HepG2 (cell line): ENCODE measurements around the gene LYPD1. TPM values are rescaled to one million over a fixed set of nuclear protein-coding genes. Genes with fewer than 3 reads are reported as not detected.

Experiments
- ATAC-seq: fragments of 200-7000 bp; cut with Tn5 transposase; 3 replicates; pipeline ENCODE4 v1.9.1; 2020; ENCODE audit warnings: mild to moderate bottlenecking, moderate library complexity
- BruUV-seq: library from RNA; stranded (reverse); fragments of 400-500 nt; replicated peaks from 2 replicates; lab custom pipeline; 2021; lab: Mats Ljungman, UMichigan
- CTCF ChIA-PET: fragments of 300-600 bp; formaldehyde crosslinking; extraction: SDS; loops from one replicate; lab custom pipeline; 2021; ENCODE audit warnings: low total read pairs, inconsistent platforms, low intra/inter-chr PET ratio; lab: Yijun Ruan, JAX
- POLR2A ChIA-PET: fragments of 350-600 bp; sonication (Branson Sonifier 250); formaldehyde crosslinking; loops from one replicate; lab custom pipeline; 2020; ENCODE audit warnings: antibody characterized with exemption, inconsistent platforms; lab: Yijun Ruan, JAX
- DNase-seq: peaks from one replicate; pipeline ENCODE4 v3.0.0-alpha.2; 2015; ENCODE audit warnings: low spot score
- FAIRE-seq: peaks from 3 replicates; lab custom pipeline; 2011; peaks lifted over from hg19 to GRCh38; lab: Jason Lieb, UNC
- H2AFZ ChIP-seq: one replicate; pipeline ENCODE4 v1.6.1; 2011; ENCODE audit warnings: low read length, inconsistent platforms
- H3K27ac ChIP-seq: fragments of 300-600 bp; 3 replicates; pipeline ENCODE4 v1.8.0; 2011; ENCODE audit warnings: mixed run types, mild to moderate bottlenecking, mixed read lengths, low read length, inconsistent platforms; ENCODE audit not compliant: insufficient read depth; ENCODE audit errors: extremely low read length
- H3K27me3 ChIP-seq, 2 experiments: fragments of 200-600 bp in 1 of 2; 2 replicates in 1 of 2; 3 replicates in 1 of 2; pipeline versions ENCODE4 v1.6.0 to v1.8.0; 2011; ENCODE audit warnings: low read length in 2 of 2, mild to moderate bottlenecking in 2 of 2, moderate library complexity in 2 of 2, inconsistent platforms in 1 of 2; ENCODE audit not compliant: insufficient read depth in 2 of 2, control insufficient read depth in 1 of 2
- H3K36me3 ChIP-seq, 2 experiments: fragments of 200-600 bp in 1 of 2; replicated peaks in 1 of 2; 2 replicates in 1 of 2; 3 replicates in 1 of 2; pipeline versions ENCODE4 v1.5.1 to v1.8.0; 2011; ENCODE audit warnings: low read length in 2 of 2, inconsistent platforms in 1 of 2; ENCODE audit not compliant: insufficient read depth in 2 of 2, control insufficient read depth in 1 of 2
- H3K4me1 ChIP-seq: 2 replicates; pipeline ENCODE4 v1.5.1; 2012; ENCODE audit warnings: low read length, inconsistent platforms; ENCODE audit not compliant: insufficient read depth
- H3K4me2 ChIP-seq: 2 replicates; pipeline ENCODE4 v1.6.0; 2011; ENCODE audit warnings: low read depth, low read length, inconsistent platforms
- H3K4me3 ChIP-seq, 3 experiments: fragments of 200-600 bp in 1 of 3; sonication (generic), shearing (Covaris generic) in 1 of 3; replicated peaks in 1 of 3; 2 replicates each; pipeline ENCODE4 v1.5.1; 2011 to 2016; ENCODE audit warnings: low read length in 3 of 3, inconsistent platforms in 2 of 3, low read depth in 2 of 3, mild to moderate bottlenecking in 2 of 3, control low read depth in 1 of 3, mixed read lengths in 1 of 3; ENCODE audit not compliant: insufficient read depth in 1 of 3
- H3K79me2 ChIP-seq: one replicate; pipeline ENCODE4 v1.6.1; 2011; ENCODE audit warnings: low read length, inconsistent platforms; ENCODE audit not compliant: insufficient read depth
- H3K9ac ChIP-seq: 2 replicates; pipeline ENCODE4 v1.6.0; 2011; ENCODE audit warnings: mild to moderate bottlenecking, low read depth, low read length, inconsistent platforms; ENCODE audit not compliant: insufficient read depth
- H3K9me3 ChIP-seq: 2 replicates; pipeline ENCODE4 v1.5.1; 2012; ENCODE audit warnings: mild to moderate bottlenecking, low read length
- H4K20me1 ChIP-seq: 2 replicates; pipeline ENCODE4 v1.6.0; 2011; ENCODE audit warnings: inconsistent platforms, mild to moderate bottlenecking, low read length, moderate library complexity; ENCODE audit not compliant: insufficient read depth
- AGO1 ChIP-seq: fragments of 200-400 bp; formaldehyde crosslinking; IDR thresholded peaks from 2 replicates; pipeline ENCODE4 v1.6.1; 2017; ENCODE audit warnings: mild to moderate bottlenecking, low read depth, low read length, moderate library complexity; ENCODE audit not compliant: poor library complexity, severe bottlenecking
- CAMTA2 ChIP-seq: sonication (generic); formaldehyde crosslinking; IDR thresholded peaks from 2 replicates; pipeline ENCODE4 v1.4.0; 2020; ENCODE audit warnings: mild to moderate bottlenecking, missing genetic modification reagents, borderline replicate concordance
- HMGA1 ChIP-seq: sonication (generic); formaldehyde crosslinking; conservative IDR thresholded peaks from 2 replicates; pipeline ENCODE4 v1.4.0; 2020; ENCODE audit warnings: missing genetic modification reagents
- KLF11 ChIP-seq: IDR thresholded peaks from 2 replicates; pipeline ENCODE4 v1.6.1; 2016; ENCODE audit warnings: missing compliant biosample characterization
- KLF6 ChIP-seq: IDR thresholded peaks from 2 replicates; pipeline ENCODE4 v1.8.0; 2016; ENCODE audit warnings: missing biosample characterization, missing genetic modification reagents
- MED1 ChIP-seq: sonication (generic); formaldehyde crosslinking; IDR thresholded peaks from 2 replicates; pipeline ENCODE4 v1.4.0; 2020; ENCODE audit warnings: missing genetic modification reagents
- RARG ChIP-seq: sonication (generic); formaldehyde crosslinking; IDR thresholded peaks from 2 replicates; pipeline ENCODE4 v1.4.0; 2020; ENCODE audit warnings: low read depth, mild to moderate bottlenecking, missing genetic modification reagents
- SSRP1 ChIP-seq: IDR thresholded peaks from 2 replicates; pipeline ENCODE4 v1.6.1; 2016; ENCODE audit warnings: control low read depth
- ZBTB20 ChIP-seq: sonication (generic); formaldehyde crosslinking; IDR thresholded peaks from 2 replicates; pipeline ENCODE4 v1.8.1; 2023; ENCODE audit warnings: missing genetic modification reagents, low read depth, mild to moderate bottlenecking, borderline replicate concordance
- ZFP37 ChIP-seq: sonication (generic); formaldehyde crosslinking; IDR thresholded peaks from 2 replicates; pipeline ENCODE4 v1.4.0; 2020; ENCODE audit warnings: missing genetic modification reagents, borderline replicate concordance
- ZFY ChIP-seq: sonication (generic); formaldehyde crosslinking; IDR thresholded peaks from 2 replicates; pipeline ENCODE4 v1.4.0; 2020; ENCODE audit warnings: missing genetic modification reagents
- ZNF446 ChIP-seq: sonication (generic); formaldehyde crosslinking; IDR thresholded peaks from 2 replicates; pipeline ENCODE4 v1.5.0; 2020; ENCODE audit warnings: mild to moderate bottlenecking, missing genetic modification reagents
- ZNF546 ChIP-seq: sonication (generic); formaldehyde crosslinking; conservative IDR thresholded peaks from 2 replicates; pipeline ENCODE4 v1.8.1; 2023; ENCODE audit warnings: mild to moderate bottlenecking, missing genetic modification reagents
- ZSCAN12 ChIP-seq: sonication (generic); formaldehyde crosslinking; IDR thresholded peaks from 2 replicates; pipeline ENCODE4 v1.9.0; 2021; ENCODE audit warnings: mild to moderate bottlenecking, missing genetic modification reagents
- WGBS: methylation state at CpG from one replicate; pipeline ENCODE4 v1.1.6; 2017; ENCODE audit warnings: low lambda C conversion rate; 5-methylcytosine and 5-hydroxymethylcytosine counted together
- in situ Hi-C: cut with HindIII; loops from 2 replicates; pipeline ENCODE4 v1.10.0; 2017; ENCODE audit warnings: low pct_unique_long_range_greater_than_20kb; ENCODE audit not compliant: extremely low pct_ligation_motif_present
- intact Hi-C: fragments of 100-400 bp; cut with micrococcal nuclease; formaldehyde crosslinking; loops from one replicate; pipeline ENCODE4 v1.10.0; 2022; ENCODE audit not compliant: unreplicated experiment
- polyA plus RNA-seq, 8 experiments: library from polyadenylated mRNA; depleted of rRNA in 3 of 8; stranded (reverse) in 7 of 8; unstranded in 1 of 8; fragments of >200 nt; fragmentation: Illumina TruSeq in 4 of 8; extraction: Trizol in 4 of 8; gene quantifications; 2 replicates each; pipeline versions ENCODE4 v1.2.1 to v1.2.3, GENCODE V29; 2011 to 2016; ENCODE audit warnings: low read depth in 4 of 8, missing spikeins in 1 of 8, mixed read lengths in 1 of 8; ENCODE audit not compliant: insufficient read depth in 1 of 8
- total RNA-seq, 5 experiments: library from RNA; depleted of rRNA; stranded (reverse); fragments of >200 nt; fragmentation: Illumina TruSeq; extraction: Trizol; gene quantifications; 2 replicates each; pipeline ENCODE4 v1.2.3, GENCODE V29; 2016; ENCODE audit warnings: low read depth in 1 of 5
- TF ChIP-seq, protein P1 (sequence below): sonication (generic); formaldehyde crosslinking; IDR thresholded peaks from 2 replicates; pipeline ENCODE4 v1.8.1; 2023; ENCODE audit warnings: mild to moderate bottlenecking, moderate library complexity, missing genetic modification reagents
- TF ChIP-seq, protein P2 (sequence below): sonication (generic); formaldehyde crosslinking; IDR thresholded peaks from 2 replicates; pipeline ENCODE4 v1.4.0; 2020; ENCODE audit warnings: missing genetic modification reagents
- TF ChIP-seq, protein P3 (sequence below): sonication (generic); formaldehyde crosslinking; conservative IDR thresholded peaks from 2 replicates; pipeline ENCODE4 v1.4.0; 2020; ENCODE audit warnings: mild to moderate bottlenecking, missing genetic modification reagents, moderate library complexity

LYPD1 gene
- total and polyA plus RNA-seq, 2 of the 13 experiments (the other 11 are each of a cell fraction or from before 2014, with no cell fraction given) = not detected

DNA sequence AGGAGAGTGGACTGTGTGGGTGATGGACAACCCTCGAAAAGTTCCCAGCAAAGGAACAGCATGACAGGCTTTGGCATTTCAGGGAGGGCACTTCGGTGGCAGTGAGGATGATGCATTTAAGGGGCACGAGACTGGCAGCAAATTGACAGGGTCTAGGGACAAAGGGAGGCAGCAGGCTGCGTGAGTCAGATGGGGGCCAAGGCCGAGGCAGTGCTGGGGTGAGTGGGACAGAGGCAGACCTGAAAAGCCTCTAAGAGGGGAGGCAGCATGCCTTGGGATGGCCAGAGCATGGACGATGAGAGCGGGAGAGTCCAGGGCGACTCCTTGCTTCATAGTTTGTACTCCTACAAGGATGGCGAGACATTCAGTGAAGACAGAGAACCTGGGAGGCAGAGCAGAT, 49.5 kb upstream of the LYPD1 start (continued):
- TF ChIP-seq AGO1 = no peak
- TF ChIP-seq ZNF446 (CRISPR knock-in tag) = no peak

DNA sequence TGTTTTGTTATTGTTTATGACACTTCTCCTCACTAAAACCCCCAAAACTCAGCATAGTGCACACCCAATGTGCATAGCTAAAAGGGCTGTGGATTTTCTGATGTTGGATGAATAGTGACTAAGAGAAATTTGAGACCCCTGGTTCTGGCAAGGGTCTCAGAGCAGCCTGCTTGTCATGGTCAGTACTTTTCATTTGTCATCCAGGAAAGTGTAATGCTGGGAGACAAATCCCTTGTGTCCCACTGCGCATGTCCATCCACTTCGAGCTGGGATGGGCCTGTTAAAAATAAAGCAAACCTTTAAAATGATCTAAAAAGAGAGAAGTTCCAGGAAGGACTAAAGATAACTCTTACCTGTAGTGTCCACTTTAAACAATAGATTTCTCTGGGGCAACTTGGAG, 46.9 kb upstream of the LYPD1 start:
- ChIA-PET POLR2A (no interaction called here), CTCF (no interaction called here)
- FAIRE-seq (no peak), DNase-seq (no peak), ATAC-seq (no peak)
- WGBS = 11% methylated on average over 2 of the region's 2 CpGs
- intact Hi-C loops (no loop called here), in situ Hi-C loops (no loop called here)
- Histone ChIP-seq H3K36me3 (no peaks in the 10 kb centered on the region), H3K4me3 (no peak overlapping the region), H3K79me2 (no peaks in the 10 kb centered on the region), H3K9ac (no peak overlapping the region), H3K27me3 (no peaks in the 10 kb centered on the region), H2AFZ (no peak overlapping the region), H3K4me2 (no peak overlapping the region), H3K9me3 (no peaks in the 10 kb centered on the region), H4K20me1 (no peaks in the 10 kb centered on the region), H3K27ac (no peak overlapping the region), H3K4me1 (no peaks in the 10 kb centered on the region)
- no TSS peak for BruUV-seq
- TF ChIP-seq, protein P1, sequence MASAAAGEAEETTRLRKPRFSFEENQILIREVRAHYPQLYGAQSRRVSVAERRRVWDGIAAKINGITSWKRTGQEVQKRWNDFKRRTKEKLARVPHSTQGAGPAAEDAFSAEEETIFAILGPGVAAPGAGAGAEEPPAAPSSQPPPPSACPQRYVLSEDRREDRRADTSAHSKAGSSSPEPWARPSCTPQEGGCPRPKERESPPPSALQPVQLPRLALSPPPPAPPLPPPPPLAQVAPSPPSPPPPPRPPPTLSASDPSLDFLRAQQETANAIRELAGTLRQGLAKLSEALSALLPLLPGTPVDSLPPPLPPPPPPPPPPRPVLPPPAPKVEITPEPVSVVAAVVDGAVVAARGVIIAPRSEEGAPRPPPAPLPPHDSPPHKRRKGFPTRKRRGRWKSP = no peak
- TF ChIP-seq ZBTB20 (CRISPR knock-in tag) (no peak), ZNF546 (CRISPR knock-in tag) (no peak), ZFP37 (CRISPR knock-in tag) (no peak), MED1 (no peak), HMGA1 (CRISPR knock-in tag) (no peak), CAMTA2 (no peak), KLF6 (CRISPR knock-in tag) (no peak), ZSCAN12 (CRISPR knock-in tag) (no peak), RARG (CRISPR knock-in tag) (no peak), ZNF446 (CRISPR knock-in tag) (no peak), ZFY (no peak), SSRP1 (CRISPR knock-in tag) (no peak), KLF11 (CRISPR knock-in tag) (no peak)
- TF ChIP-seq, protein P2, sequence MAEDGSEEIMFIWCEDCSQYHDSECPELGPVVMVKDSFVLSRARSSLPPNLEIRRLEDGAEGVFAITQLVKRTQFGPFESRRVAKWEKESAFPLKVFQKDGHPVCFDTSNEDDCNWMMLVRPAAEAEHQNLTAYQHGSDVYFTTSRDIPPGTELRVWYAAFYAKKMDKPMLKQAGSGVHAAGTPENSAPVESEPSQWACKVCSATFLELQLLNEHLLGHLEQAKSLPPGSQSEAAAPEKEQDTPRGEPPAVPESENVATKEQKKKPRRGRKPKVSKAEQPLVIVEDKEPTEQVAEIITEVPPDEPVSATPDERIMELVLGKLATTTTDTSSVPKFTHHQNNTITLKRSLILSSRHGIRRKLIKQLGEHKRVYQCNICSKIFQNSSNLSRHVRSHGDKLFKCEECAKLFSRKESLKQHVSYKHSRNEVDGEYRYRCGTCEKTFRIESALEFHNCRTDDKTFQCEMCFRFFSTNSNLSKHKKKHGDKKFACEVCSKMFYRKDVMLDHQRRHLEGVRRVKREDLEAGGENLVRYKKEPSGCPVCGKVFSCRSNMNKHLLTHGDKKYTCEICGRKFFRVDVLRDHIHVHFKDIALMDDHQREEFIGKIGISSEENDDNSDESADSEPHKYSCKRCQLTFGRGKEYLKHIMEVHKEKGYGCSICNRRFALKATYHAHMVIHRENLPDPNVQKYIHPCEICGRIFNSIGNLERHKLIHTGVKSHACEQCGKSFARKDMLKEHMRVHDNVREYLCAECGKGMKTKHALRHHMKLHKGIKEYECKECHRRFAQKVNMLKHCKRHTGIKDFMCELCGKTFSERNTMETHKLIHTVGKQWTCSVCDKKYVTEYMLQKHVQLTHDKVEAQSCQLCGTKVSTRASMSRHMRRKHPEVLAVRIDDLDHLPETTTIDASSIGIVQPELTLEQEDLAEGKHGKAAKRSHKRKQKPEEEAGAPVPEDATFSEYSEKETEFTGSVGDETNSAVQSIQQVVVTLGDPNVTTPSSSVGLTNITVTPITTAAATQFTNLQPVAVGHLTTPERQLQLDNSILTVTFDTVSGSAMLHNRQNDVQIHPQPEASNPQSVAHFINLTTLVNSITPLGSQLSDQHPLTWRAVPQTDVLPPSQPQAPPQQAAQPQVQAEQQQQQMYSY (CRISPR knock-in tag) = no peak
- TF ChIP-seq, protein P3, sequence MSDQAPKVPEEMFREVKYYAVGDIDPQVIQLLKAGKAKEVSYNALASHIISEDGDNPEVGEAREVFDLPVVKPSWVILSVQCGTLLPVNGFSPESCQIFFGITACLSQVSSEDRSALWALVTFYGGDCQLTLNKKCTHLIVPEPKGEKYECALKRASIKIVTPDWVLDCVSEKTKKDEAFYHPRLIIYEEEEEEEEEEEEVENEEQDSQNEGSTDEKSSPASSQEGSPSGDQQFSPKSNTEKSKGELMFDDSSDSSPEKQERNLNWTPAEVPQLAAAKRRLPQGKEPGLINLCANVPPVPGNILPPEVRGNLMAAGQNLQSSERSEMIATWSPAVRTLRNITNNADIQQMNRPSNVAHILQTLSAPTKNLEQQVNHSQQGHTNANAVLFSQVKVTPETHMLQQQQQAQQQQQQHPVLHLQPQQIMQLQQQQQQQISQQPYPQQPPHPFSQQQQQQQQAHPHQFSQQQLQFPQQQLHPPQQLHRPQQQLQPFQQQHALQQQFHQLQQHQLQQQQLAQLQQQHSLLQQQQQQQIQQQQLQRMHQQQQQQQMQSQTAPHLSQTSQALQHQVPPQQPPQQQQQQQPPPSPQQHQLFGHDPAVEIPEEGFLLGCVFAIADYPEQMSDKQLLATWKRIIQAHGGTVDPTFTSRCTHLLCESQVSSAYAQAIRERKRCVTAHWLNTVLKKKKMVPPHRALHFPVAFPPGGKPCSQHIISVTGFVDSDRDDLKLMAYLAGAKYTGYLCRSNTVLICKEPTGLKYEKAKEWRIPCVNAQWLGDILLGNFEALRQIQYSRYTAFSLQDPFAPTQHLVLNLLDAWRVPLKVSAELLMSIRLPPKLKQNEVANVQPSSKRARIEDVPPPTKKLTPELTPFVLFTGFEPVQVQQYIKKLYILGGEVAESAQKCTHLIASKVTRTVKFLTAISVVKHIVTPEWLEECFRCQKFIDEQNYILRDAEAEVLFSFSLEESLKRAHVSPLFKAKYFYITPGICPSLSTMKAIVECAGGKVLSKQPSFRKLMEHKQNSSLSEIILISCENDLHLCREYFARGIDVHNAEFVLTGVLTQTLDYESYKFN = no peak
